Lower leg skin (tissue), 3 donors: Measurements from ENCODE around the gene PLXNA3.

Experiments used
- CTCF ChIP-seq, 3 donors: fragments of 450-650 bp; IDR thresholded peaks; one replicate each; pipeline ENCODE4 v1.5.1; 2016; ENCODE audit warnings: antibody characterized with exemption in 3 of 3, mild to moderate bottlenecking in 3 of 3, moderate library complexity in 2 of 3
- POLR2A ChIP-seq, 2 donors: fragments of 450-650 bp; IDR thresholded peaks; one replicate each; pipeline ENCODE4 v1.6.1; 2016 to 2017; ENCODE audit warnings: antibody characterized with exemption in 2 of 2, mild to moderate bottlenecking in 1 of 2, moderate library complexity in 1 of 2

DNA sequence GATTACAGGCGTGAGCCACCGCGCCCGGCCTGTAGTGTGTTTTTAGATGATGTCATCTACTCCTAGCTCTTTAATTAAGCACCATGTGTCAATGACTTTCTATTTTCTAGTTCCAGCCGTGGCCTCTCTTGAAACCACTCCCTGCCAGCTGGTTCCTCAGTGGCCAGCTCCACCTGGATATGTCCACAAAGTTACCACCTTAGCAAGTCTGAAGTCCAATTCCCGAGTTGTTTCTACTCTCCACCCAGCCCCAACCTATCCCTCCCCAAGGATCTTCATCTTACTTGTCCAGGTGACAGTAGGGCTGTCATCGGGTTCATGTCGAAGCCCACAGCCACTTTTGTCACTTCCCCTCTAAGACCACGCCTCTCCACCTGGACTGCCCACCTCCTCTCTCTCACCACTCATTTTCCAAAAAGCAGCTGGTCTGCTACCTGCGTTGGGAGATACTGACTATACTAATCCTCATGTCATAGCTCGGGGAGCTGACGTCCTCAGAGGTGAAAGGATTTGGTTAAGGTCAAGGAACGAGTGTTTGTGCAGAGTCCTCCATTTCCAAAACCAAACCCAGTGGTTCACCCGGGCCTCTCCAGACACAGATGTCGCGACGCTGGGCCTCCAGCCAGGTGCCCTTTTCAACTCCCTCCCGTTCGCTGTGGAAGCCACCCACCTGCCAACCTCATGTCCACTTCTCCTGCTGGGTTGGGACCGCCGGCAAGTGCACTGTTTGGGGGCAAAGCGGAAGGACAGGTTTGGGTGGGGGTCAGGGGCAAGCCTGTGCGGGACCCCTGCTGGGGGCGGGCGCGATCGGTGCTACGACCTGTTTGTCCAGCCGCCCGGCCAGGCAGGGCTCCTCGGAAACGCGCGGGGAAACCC, 57.2 kb downstream of the PLXNA3 start:
- no peak for TF ChIP-seq POLR2A (IDR thresholded peaks at IDR 0.05)
- TF ChIP-seq CTCF (IDR thresholded peaks at IDR 0.05): no peak
